Coronary artery (tissue), 2 donors: ENCODE measurements around the gene ZCCHC7.

Source experiments
- DNase-seq: peaks from one replicate; pipeline ENCODE4 v3.0.0-alpha.2; 2017; ENCODE audit warnings: low spot score
- H3K27ac ChIP-seq, 2 donors: fragments of 200-600 bp; sonication (generic); one replicate each; pipeline ENCODE4 v1.5.1; 2016 to 2019
- H3K4me3 ChIP-seq: fragments of 200-600 bp; sonication (generic); 2 replicates; pipeline ENCODE4 v1.5.1; 2016; ENCODE audit warnings: mild to moderate bottlenecking, moderate library complexity
- TF ChIP-seq, protein P1 (sequence below): fragments of 200-600 bp; sonication (generic); IDR thresholded peaks from one replicate; pipeline ENCODE4 v1.5.1; 2019; ENCODE audit warnings: antibody characterized with exemption

The ZCCHC7 gene

DNA sequence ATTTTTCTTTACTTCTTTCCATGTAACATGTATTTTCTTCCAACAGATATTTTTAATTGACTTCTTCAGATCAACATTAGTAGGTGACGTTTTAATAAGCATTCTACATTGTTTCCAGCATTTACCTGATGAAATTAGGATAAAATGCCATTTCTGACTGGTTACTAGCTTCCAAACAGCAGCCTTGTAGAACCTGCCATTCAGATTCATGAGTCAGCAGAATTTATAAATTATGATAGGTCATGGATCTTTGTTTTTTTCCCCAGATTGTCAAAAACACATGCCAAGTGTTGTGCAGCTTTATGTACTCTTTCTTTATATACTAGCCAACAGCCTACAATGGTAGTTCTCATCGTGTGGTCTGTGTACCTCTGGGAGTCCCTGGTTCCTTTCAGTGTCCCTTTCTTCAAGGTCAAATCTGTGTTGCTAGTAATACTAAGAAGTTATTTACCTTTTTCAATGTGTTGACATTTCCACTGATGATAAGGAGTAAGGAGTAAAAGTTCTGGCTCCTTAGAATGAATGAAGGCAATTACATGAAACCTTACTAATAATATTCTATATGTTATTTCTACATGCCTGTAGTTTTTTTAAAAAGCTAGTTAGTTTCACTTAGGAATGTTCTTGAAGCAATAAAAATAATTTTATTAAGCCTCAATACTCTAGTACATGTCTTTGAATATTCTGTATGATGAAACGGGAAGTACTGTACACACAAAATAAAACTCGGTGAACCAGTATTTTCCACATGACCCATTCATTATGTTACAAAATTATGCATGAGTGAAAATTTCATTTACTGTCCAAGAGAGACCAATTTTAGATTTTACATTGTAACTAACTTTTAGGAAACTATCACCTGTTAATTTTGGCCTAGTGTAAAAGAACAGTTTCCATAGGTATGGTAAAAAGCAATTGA lies 135.8 kb downstream of the ZCCHC7 start:
- no peak overlapping the region for H3K27ac ChIP-seq

DNA sequence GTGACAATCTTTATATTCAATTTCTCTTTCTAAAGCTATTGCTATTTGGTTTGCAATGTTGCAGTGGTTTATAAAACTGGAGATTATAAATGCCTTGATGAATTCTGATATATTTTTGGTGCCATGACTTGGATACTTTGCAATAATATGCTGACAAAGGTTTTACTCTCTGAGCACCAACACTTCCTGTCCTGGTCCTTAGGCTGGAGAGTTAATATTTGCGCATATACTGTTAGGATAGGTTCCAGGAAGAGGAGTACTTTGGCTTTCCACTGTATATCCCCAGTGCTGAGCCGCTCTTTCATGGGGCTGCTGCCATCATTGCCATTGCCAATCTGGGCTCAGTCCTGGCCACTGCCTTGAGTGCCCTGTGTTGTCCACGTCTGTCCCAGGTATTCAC lies 139.6 kb downstream of the ZCCHC7 start:
- no peak overlapping the region for H3K4me3 ChIP-seq
- TF ChIP-seq, protein P1, sequence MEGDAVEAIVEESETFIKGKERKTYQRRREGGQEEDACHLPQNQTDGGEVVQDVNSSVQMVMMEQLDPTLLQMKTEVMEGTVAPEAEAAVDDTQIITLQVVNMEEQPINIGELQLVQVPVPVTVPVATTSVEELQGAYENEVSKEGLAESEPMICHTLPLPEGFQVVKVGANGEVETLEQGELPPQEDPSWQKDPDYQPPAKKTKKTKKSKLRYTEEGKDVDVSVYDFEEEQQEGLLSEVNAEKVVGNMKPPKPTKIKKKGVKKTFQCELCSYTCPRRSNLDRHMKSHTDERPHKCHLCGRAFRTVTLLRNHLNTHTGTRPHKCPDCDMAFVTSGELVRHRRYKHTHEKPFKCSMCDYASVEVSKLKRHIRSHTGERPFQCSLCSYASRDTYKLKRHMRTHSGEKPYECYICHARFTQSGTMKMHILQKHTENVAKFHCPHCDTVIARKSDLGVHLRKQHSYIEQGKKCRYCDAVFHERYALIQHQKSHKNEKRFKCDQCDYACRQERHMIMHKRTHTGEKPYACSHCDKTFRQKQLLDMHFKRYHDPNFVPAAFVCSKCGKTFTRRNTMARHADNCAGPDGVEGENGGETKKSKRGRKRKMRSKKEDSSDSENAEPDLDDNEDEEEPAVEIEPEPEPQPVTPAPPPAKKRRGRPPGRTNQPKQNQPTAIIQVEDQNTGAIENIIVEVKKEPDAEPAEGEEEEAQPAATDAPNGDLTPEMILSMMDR: no peak

More for the DNA sequence above, 135.8 kb downstream of the ZCCHC7 start:
- TF ChIP-seq, protein P1: no peak
- DNase-seq: no peak
- no peak overlapping the region for H3K4me3 ChIP-seq

DNA sequence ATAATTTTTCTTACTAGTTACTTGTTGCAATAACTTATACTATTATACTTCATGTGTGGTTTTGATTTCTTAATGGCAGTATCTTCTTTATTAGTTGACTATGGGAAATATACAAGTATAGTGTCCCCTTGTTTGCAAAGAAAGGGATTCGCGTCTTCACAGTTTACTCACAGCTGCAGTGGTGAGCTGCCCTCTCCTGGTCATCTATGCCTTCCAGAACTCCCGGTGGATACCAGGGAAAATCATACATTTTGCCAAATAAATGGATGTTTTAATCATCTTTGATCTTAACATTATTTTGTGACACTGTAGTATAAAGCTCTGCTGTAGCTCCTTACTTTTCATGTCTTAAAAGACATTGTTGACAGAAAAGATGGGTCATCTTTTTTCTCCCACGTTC lies 142.0 kb downstream of the ZCCHC7 start:
- Histone ChIP-seq H3K4me3 (no peak overlapping the region), H3K27ac (no peak overlapping the region)
- DNase-seq: no peak
- TF ChIP-seq, protein P1: no peak

More for the DNA sequence above, 139.6 kb downstream of the ZCCHC7 start:
- no peak overlapping the region for H3K27ac ChIP-seq
- DNase-seq: no peak

DNA sequence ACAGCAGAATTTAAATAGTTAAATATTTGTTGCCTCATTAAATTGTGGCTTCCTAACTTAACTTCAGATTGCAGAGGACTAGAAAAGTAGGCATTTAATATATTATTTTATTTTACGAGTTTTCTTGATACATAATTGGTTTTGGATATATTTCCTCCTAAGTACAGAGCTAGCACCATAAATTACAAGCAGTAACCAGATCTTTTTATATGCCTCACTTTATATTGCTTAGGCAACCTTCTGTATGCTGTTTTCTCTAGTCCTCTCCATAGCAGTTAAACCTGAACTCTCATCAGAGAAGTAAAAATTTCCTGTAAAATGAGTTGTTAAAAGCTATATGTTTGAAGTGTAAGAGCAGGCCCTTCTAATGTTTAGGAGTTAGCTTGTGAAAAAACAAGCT lies 144.2 kb downstream of the ZCCHC7 start:
- TF ChIP-seq, protein P1: no peak
- Histone ChIP-seq H3K4me3 (no peak overlapping the region), H3K27ac (no peak overlapping the region)
- DNase-seq: no peak

DNA sequence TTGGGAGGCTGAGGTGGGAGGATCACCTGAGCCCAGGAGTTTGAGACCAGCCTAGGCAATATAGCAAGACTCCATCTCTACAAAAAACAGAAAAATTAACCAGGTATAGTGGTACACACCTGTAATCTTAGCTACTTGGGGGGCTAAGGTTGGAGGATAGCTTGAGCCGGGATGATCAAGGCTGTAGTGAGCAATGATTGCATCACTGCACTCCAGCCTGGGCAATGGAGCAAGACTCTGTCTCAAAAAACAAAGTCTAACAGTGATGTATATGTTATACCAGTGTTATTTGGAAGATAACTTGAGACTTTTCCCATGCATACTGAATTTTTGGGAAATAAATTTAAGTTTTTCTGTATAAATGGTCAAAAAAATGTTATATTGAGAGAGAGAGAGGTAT lies 146.3 kb downstream of the ZCCHC7 start:
- DNase-seq: no peak
- Histone ChIP-seq H3K27ac (no peak overlapping the region), H3K4me3 (no peak overlapping the region)
- TF ChIP-seq, protein P1: no peak

DNA sequence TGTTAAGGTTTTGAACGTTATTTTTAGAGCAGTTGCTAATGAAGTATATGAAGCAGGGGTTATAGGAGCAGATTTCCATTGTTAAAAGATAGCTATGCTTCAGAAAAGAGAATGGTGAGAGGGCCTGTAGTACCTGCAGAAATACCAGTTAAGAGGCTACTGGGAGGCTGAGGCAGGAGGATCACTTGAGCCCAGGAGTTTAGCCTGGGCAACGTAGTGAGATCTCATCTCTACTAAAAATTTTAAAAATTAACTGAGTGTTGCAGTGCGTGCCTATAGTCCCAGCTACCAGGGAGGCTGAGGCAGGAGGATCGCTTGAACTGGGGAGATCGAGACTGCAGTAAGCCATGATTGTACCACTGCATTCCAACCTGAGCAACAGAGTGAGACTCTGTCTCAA lies 148.8 kb downstream of the ZCCHC7 start:
- Histone ChIP-seq H3K4me3 (no peak overlapping the region), H3K27ac (no peak overlapping the region)
- no peak for DNase-seq
- TF ChIP-seq, protein P1: no peak

DNA sequence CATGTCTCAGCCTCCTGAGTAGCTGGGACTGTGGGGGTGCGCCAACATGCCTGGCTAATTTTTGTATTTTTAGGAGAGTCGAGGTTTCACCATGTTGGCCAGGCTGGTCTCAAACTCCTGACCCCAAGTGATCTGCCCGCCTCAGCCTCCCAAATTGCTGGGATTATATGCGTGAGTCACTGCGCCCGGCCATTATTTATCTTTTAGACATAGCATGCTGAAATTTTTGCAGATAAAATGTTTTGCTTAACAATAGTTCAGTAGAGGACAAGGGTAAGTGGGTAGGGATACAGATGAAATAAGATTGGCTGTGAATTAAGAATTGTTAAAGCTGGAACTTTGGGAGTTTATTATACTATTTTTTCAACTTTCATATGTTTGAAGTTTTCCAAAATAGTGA lies 151.3 kb downstream of the ZCCHC7 start:
- no peak for DNase-seq
- TF ChIP-seq, protein P1: no peak
- Histone ChIP-seq H3K27ac (no peak overlapping the region), H3K4me3 (no peak overlapping the region)
